ENCODE measurements around the gene RTTN. TPM values are rescaled to one million over a fixed set of nuclear protein-coding genes. Genes with fewer than 3 reads are reported as not detected.

RTTN gene
- total RNA-seq, 1 experiment from 2014 or later: 16.9 TPM

- TF ChIP-seq POLR2AphosphoS5 (IDR thresholded peaks at IDR 0.05; ENCODE audit: low read depth, low read length): no peak
- no peak for TF ChIP-seq TCF7L2 (IDR thresholded peaks at IDR 0.05; ENCODE audit: low read depth, low read length)
- TF ChIP-seq SIN3A (IDR thresholded peaks at IDR 0.05; ENCODE audit: borderline replicate concordance, insufficient read depth, low read depth, low read length): no peak
- TF ChIP-seq CTCF (IDR thresholded peaks at IDR 0.05): no peak
- no peak for TF ChIP-seq REST (IDR thresholded peaks at IDR 0.05; ENCODE audit: insufficient read depth in 1 of 2, low read depth in 2 of 2, low read length in 1 of 2)
- intact Hi-C loops (cut with micrococcal nuclease; ENCODE audit: unreplicated experiment) (no loop called here), in situ Hi-C loops (cut with HindIII; ENCODE audit: low pct_unique_long_range_greater_than_20kb, low sequenced_read_pairs) (no loop called here)
- ATAC-seq (no peak), DNase-seq (ENCODE audit: low read depth, low spot score) (no peak)
- Histone ChIP-seq H3K27ac (ENCODE audit: low read length) (no peak overlapping the region), H3K4me1 (ENCODE audit: control insufficient read depth, insufficient read depth, low read length) (no peaks in the 10 kb centered on the region), H3K9me3 (ENCODE audit: control insufficient read depth, insufficient read depth, low read depth, low read length) (no peaks in the 10 kb centered on the region), H3K27me3 (ENCODE audit: control insufficient read depth, insufficient read depth, low read length) (no peaks in the 10 kb centered on the region), H3K4me3 (ENCODE audit: low read depth in 2 of 2, low read length in 2 of 2) (no peak overlapping the region), H3K36me3 (ENCODE audit: control insufficient read depth, insufficient read depth, low read length) (no peaks in the 10 kb centered on the region; the same call in 1 of the 2 replicates)
- BruUV-seq (replicated peaks): no TSS peak
- ChIA-PET CTCF (no interaction called here), POLR2A (no interaction called here)
Measured at GRCh38 chr18:70028084-70028483, 177.4 kb downstream of the RTTN start.

GRCh38 chr18:70025580-70025979 lies 179.9 kb downstream of the RTTN start:
- ChIA-PET CTCF (no interaction called here), POLR2A (interaction anchor here (0.8 kb wide), 1 partner anchor 14 kb away, joined by 3 read pairs; no protein-coding TSS in a partner anchor)
- H3K4me3 ChIP-seq (ENCODE audit: low read depth in 2 of 2, low read length in 2 of 2): no peak overlapping the region
- in situ Hi-C loops (cut with HindIII; ENCODE audit: low pct_unique_long_range_greater_than_20kb, low sequenced_read_pairs) (no loop called here), intact Hi-C loops (cut with micrococcal nuclease; ENCODE audit: unreplicated experiment) (no loop called here)
- H3K27me3 ChIP-seq (ENCODE audit: control insufficient read depth, insufficient read depth, low read length): no peaks in the 10 kb centered on the region
- TF ChIP-seq SIN3A (IDR thresholded peaks at IDR 0.05; ENCODE audit: borderline replicate concordance, insufficient read depth, low read depth, low read length) (no peak), TCF7L2 (IDR thresholded peaks at IDR 0.05; ENCODE audit: low read depth, low read length) (no peak), CTCF (IDR thresholded peaks at IDR 0.05) (no peak), POLR2AphosphoS5 (IDR thresholded peaks at IDR 0.05; ENCODE audit: low read depth, low read length) (no peak), REST (IDR thresholded peaks at IDR 0.05; ENCODE audit: insufficient read depth in 1 of 2, low read depth in 2 of 2, low read length in 1 of 2) (no peak)
- H3K27ac ChIP-seq (ENCODE audit: low read length): no peak overlapping the region
- H3K9me3 ChIP-seq (ENCODE audit: control insufficient read depth, insufficient read depth, low read depth, low read length): no peaks in the 10 kb centered on the region
- BruUV-seq (replicated peaks): no TSS peak
- no peaks in the 10 kb centered on the region; the same call in 1 of the 2 replicates for H3K36me3 ChIP-seq (ENCODE audit: control insufficient read depth, insufficient read depth, low read length)
- no peaks in the 10 kb centered on the region for H3K4me1 ChIP-seq (ENCODE audit: control insufficient read depth, insufficient read depth, low read length)
- no peak for ATAC-seq
- DNase-seq (ENCODE audit: low read depth, low spot score): no peak
